GM12891 (cell line): ENCODE results near the gene RNF130.

Experiments
- POLR2A ChIP-seq: IDR thresholded peaks from 2 replicates; pipeline ENCODE4 v1.6.1; 2011; ENCODE audit warnings: low read depth, low read length, control low read depth
- POLR2AphosphoS5 ChIP-seq: IDR thresholded peaks from 2 replicates; pipeline ENCODE4 v1.6.1; 2011; ENCODE audit warnings: low read depth, low read length, control low read depth
- SPI1 ChIP-seq: IDR thresholded peaks from 2 replicates; pipeline ENCODE4 v1.6.1; 2011; ENCODE audit warnings: low read depth, low read length, control low read depth

- TF ChIP-seq POLR2A (no peak), POLR2AphosphoS5 (no peak), SPI1 (no peak)
Measured at GRCh38 chr5:180026734-180027458, 44.7 kb downstream of the RNF130 start.
